Skeletal muscle satellite cell (primary cell): ENCODE data around the gene SEZ6L.
A peak's percentile ranks its signal among the peaks of the same experiment; 100 is the strongest.

ENCODE experiments used
- H3K27me3 ChIP-seq: 2 replicates; pipeline ENCODE4 v1.7.0; 2013; ENCODE audit warnings: low read length; ENCODE audit not compliant: control insufficient read depth, insufficient read depth
- H3K36me3 ChIP-seq: 2 replicates; pipeline ENCODE4 v1.7.0; 2013; ENCODE audit warnings: mild to moderate bottlenecking, control low read depth, low read length; ENCODE audit not compliant: insufficient read depth
- H3K4me1 ChIP-seq: 2 replicates; pipeline ENCODE4 v1.7.0; 2013; ENCODE audit warnings: low read length; ENCODE audit not compliant: control insufficient read depth, insufficient read depth
- H3K4me2 ChIP-seq: 2 replicates; pipeline ENCODE4 v1.7.0; 2013; ENCODE audit warnings: mild to moderate bottlenecking, low read length
- H3K4me3 ChIP-seq: 2 replicates; pipeline ENCODE4 v1.7.0; 2013; ENCODE audit warnings: low read length
- H3K9ac ChIP-seq: 2 replicates; pipeline ENCODE4 v1.7.0; 2013; ENCODE audit warnings: mild to moderate bottlenecking, low read depth, low read length, moderate library complexity
- H3K9me3 ChIP-seq: replicated peaks from 2 replicates; pipeline ENCODE4 v1.7.0; 2013; ENCODE audit warnings: mild to moderate bottlenecking, control low read depth, low read length

Gene SEZ6L

DNA sequence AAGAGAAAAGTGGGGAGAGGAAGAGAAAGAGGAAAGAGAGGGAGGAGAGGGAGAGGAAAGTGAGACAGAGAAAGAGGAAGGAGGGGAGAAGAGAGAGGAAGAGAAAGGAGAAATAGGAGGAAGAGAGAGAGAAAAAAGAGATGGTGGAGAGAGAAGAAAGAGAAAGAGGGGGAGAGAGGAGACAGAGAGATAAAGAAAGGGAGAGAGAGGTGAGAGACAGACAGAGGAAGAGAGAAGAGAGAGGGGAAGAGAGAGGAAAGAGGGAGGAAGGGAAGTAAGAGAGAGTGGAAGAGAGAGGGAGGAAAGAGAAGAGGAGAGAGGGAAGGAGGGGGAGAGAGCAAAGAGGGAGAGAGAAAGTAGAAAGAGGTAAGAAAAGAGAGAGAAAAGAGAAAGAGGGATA, 9.4 kb upstream of the SEZ6L start:
- Histone ChIP-seq H3K27me3 (peaks cover 48% of the 10 kb centered on the region), H3K4me3 (no peak overlapping the region), H3K9me3 (no peaks in the 10 kb centered on the region), H3K36me3 (no peaks in the 10 kb centered on the region), H3K9ac (no peak overlapping the region), H3K4me2 (no peak overlapping the region), H3K4me1 (no peaks in the 10 kb centered on the region)

DNA sequence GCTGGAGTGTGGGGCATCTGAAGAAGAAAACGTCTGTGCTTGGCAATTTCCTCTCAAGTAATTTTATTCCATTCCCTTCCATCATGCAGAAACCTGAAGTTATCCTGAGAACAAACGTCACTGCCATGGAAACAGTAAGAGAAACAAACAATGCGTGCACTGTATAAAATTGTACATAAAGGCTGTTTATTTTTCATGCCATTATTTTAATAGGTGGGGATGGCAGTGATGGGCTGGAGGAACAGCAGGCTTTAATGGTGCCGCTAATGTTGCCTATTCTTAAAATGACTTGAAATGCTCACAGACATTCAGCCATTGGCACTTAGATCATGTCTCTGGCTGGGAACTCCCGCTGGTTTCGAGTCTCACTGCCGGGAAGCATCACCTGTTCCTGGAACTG, 7.5 kb upstream of the SEZ6L start:
- Histone ChIP-seq H3K4me3 (no peak overlapping the region), H3K27me3 (peaks cover 65% of the 10 kb centered on the region), H3K4me2 (no peak overlapping the region), H3K36me3 (no peaks in the 10 kb centered on the region), H3K9ac (no peak overlapping the region), H3K4me1 (no peaks in the 10 kb centered on the region), H3K9me3 (no peaks in the 10 kb centered on the region)

DNA sequence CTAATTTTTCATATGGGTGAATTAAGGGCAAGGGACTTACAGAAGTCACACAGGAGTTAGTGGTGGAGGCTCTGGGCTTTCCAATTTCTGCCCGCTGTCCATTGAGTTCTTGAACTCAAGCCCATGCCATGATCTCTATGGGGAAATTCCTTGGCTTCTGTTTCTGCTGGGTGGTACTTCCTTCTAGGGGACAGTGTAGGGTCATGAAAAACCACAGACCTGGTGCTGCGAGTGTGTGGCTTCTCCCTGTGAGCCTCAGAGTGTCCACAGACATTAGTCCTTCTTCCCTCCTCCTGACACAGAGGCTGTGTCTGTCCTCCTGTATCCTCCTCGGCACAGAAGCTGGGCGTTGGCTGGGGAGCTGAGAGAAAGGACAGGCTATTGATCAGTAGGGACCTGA, 6.3 kb upstream of the SEZ6L start:
- peaks cover 72% of the 10 kb centered on the region for H3K27me3 ChIP-seq
- H3K4me1 ChIP-seq: no peaks in the 10 kb centered on the region
- no peak overlapping the region for H3K9ac ChIP-seq
- no peak overlapping the region for H3K4me2 ChIP-seq
- no peaks in the 10 kb centered on the region for H3K9me3 ChIP-seq
- H3K4me3 ChIP-seq: no peak overlapping the region
- H3K36me3 ChIP-seq: no peaks in the 10 kb centered on the region

- Histone ChIP-seq H3K4me1 (no peaks in the 10 kb centered on the region), H3K36me3 (no peaks in the 10 kb centered on the region), H3K9me3 (no peaks in the 10 kb centered on the region), H3K4me3 (no peak overlapping the region), H3K27me3 (peaks cover 77% of the 10 kb centered on the region), H3K9ac (no peak overlapping the region), H3K4me2 (no peak overlapping the region)
Measured at GRCh38 chr22:26164174-26164573, 5.1 kb upstream of the SEZ6L start.

GRCh38 chr22:26168330-26168851, 871 bp upstream of the SEZ6L start:
- peaks cover 79% of the 10 kb centered on the region for H3K27me3 ChIP-seq
- no peaks in the 10 kb centered on the region for H3K36me3 ChIP-seq
- H3K4me2 ChIP-seq: no peak overlapping the region
- peaks cover 6% of the 10 kb centered on the region for H3K4me1 ChIP-seq
- H3K9ac ChIP-seq: no peak overlapping the region
- H3K9me3 ChIP-seq: no peaks in the 10 kb centered on the region
- no peak overlapping the region for H3K4me3 ChIP-seq

DNA sequence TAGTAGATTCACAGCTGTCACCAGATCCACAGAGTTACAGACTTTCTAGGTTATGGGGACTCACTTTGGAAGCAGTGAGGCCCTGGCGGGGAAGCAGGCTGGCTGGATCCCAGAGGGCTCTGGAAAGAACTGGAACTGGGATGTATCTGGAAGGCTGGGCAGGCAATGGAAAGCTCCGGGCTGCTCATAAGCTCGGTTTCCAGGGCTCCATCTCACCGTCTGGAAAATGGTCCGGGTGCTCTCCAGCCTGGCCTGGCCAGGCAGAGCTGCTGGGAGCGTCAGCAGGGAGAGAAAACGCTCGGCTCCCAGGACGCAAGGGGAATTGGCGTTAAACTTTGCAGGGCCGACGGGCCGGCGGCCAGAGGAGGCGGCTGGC, 335 bp upstream of the SEZ6L start:
- Histone ChIP-seq H3K4me2 (peak overlapping the region; percentile 62), H3K4me3 (no peak overlapping the region), H3K36me3 (no peaks in the 10 kb centered on the region), H3K27me3 (peaks cover 80% of the 10 kb centered on the region), H3K9me3 (no peaks in the 10 kb centered on the region), H3K4me1 (peaks cover 6% of the 10 kb centered on the region), H3K9ac (no peak overlapping the region)

DNA sequence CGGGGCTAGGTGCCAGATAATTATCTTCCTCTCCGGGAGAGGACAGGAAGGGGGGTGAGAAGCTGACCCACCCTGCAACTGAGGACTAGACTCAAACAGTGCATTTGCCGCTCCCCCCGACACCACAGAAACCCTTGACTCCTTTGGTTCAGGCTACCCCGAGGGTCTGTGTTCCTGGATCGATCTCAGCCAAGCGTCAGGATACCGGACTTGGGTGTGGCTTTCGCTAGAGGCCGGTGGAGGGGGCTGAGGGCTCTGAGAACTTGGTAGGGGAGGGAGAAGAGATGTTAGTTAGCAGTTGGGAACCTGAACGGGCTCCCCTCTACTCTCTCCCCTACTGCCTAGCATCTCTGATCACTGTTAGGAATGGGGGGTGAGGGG, 840 bp downstream of the SEZ6L start:
- Histone ChIP-seq H3K9ac (no peak overlapping the region), H3K4me2 (no peak overlapping the region), H3K9me3 (no peaks in the 10 kb centered on the region), H3K36me3 (no peaks in the 10 kb centered on the region), H3K4me3 (no peak overlapping the region), H3K4me1 (peaks cover 6% of the 10 kb centered on the region), H3K27me3 (peaks cover 86% of the 10 kb centered on the region)

DNA sequence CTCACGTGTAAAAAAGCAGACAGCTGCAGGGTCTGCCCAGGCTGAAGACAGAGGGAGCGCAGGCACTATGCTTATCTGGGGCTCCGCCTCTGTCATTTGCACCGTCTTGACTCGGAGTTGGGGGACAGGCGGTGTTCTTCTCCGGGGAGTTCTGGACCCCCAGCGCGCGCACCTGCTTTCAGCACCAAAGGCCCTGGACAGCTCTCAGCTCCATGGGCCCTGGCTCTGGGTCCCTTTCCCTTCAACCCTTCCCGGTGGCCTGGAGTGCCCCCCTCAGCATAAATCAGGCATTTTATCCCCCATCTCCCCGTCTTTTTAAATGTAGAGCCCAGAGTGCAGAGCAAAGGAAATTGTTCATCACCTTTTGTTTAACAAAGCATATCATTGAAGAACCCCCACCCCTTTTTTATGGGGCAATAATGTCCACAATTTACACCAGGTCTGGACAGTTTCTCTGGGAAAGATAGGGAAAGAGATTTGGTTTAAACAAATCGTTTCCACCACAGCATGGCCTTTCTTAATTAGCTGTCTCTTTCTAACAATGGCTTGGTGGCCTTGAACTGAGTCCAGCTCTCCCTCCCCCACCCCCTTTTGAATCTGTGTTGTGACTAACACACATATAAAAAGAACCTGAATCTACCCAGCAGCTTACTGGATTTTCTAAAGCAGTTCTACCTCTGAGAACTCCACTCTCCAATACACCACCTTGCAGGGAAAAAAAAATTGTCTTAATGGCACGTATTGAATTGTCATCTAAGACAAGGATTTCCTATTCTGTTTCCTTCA, 1.7 kb downstream of the SEZ6L start:
- no peak overlapping the region for H3K4me3 ChIP-seq
- no peaks in the 10 kb centered on the region for H3K9me3 ChIP-seq
- peaks cover 6% of the 10 kb centered on the region for H3K4me1 ChIP-seq
- H3K4me2 ChIP-seq: no peak overlapping the region
- H3K9ac ChIP-seq: no peak overlapping the region
- H3K27me3 ChIP-seq: peaks cover 80% of the 10 kb centered on the region
- H3K36me3 ChIP-seq: no peaks in the 10 kb centered on the region

- H3K4me2 ChIP-seq: no peak overlapping the region
- H3K4me1 ChIP-seq: peaks cover 6% of the 10 kb centered on the region
- peaks cover 72% of the 10 kb centered on the region for H3K27me3 ChIP-seq
- no peaks in the 10 kb centered on the region for H3K9me3 ChIP-seq
- no peak overlapping the region for H3K4me3 ChIP-seq
- no peaks in the 10 kb centered on the region for H3K36me3 ChIP-seq
- no peak overlapping the region for H3K9ac ChIP-seq
Measured at GRCh38 chr22:26172389-26172990, 3.2 kb downstream of the SEZ6L start.

- Histone ChIP-seq H3K4me1 (peaks cover 6% of the 10 kb centered on the region), H3K9me3 (no peaks in the 10 kb centered on the region), H3K4me3 (no peak overlapping the region), H3K27me3 (peaks cover 55% of the 10 kb centered on the region), H3K9ac (no peak overlapping the region), H3K4me2 (no peak overlapping the region), H3K36me3 (no peaks in the 10 kb centered on the region)
Measured at GRCh38 chr22:26174280-26174679, 5.0 kb downstream of the SEZ6L start.

GRCh38 chr22:26182723-26183122, 13.5 kb downstream of the SEZ6L start:
- Histone ChIP-seq H3K27me3 (peaks cover 16% of the 10 kb centered on the region), H3K9ac (no peak overlapping the region), H3K9me3 (no peaks in the 10 kb centered on the region), H3K4me2 (no peak overlapping the region), H3K4me3 (no peak overlapping the region), H3K4me1 (no peaks in the 10 kb centered on the region), H3K36me3 (no peaks in the 10 kb centered on the region)

GRCh38 chr22:26185190-26185589, 15.9 kb downstream of the SEZ6L start:
- H3K4me1 ChIP-seq: no peaks in the 10 kb centered on the region
- H3K4me2 ChIP-seq: no peak overlapping the region
- H3K4me3 ChIP-seq: no peak overlapping the region
- H3K27me3 ChIP-seq: peaks cover 23% of the 10 kb centered on the region
- no peaks in the 10 kb centered on the region for H3K9me3 ChIP-seq
- no peak overlapping the region for H3K9ac ChIP-seq
- H3K36me3 ChIP-seq: no peaks in the 10 kb centered on the region
